Endothelial cell of umbilical vein (primary cell): ENCODE results near the gene OTOGL. TPM values are rescaled to one million over a fixed set of nuclear protein-coding genes. Genes with fewer than 3 reads are reported as not detected.

Source experiments
- BruUV-seq: library from RNA; stranded (reverse); fragments of 400-500 nt; replicated peaks from 2 replicates; lab custom pipeline; 2021; lab: Mats Ljungman, UMichigan
- CTCF ChIA-PET: fragments of 300-600, 350-600 bp; sonication (Branson Sonifier 250); formaldehyde crosslinking; loops from one replicate; lab custom pipeline; 2021; ENCODE audit warnings: antibody characterized with exemption, inconsistent platforms; lab: Charles Lee
- POLR2A ChIA-PET: fragments of 300-600, 350-600 bp; sonication (Branson Sonifier 250); formaldehyde crosslinking; loops from one replicate; lab custom pipeline; 2021; ENCODE audit warnings: antibody characterized with exemption, inconsistent platforms; lab: Charles Lee
- DNase-seq: peaks from one replicate; pipeline ENCODE4 v3.0.0-alpha.2; 2011; ENCODE audit warnings: low read depth, low spot score
- FAIRE-seq: peaks from 2 replicates; lab custom pipeline; 2011; peaks lifted over from hg19 to GRCh38; lab: Jason Lieb, UNC
- H2AFZ ChIP-seq: 2 replicates; pipeline ENCODE4 v1.6.0; 2012; ENCODE audit warnings: low read depth, low read length, control low read depth, inconsistent platforms
- H3K27ac ChIP-seq: 2 replicates; pipeline ENCODE4 v1.5.1; 2011; ENCODE audit warnings: low read depth, mild to moderate bottlenecking, control low read depth, low read length, moderate library complexity; ENCODE audit not compliant: insufficient read depth
- H3K27me3 ChIP-seq, 2 experiments: 2 replicates each; pipeline versions ENCODE4 v1.6.0 to v1.6.1; 2011; ENCODE audit warnings: low read length in 2 of 2, mixed read lengths in 1 of 2; ENCODE audit not compliant: control insufficient read depth in 2 of 2, insufficient read depth in 2 of 2
- H3K36me3 ChIP-seq, 2 experiments: 2 replicates in 1 of 2; 3 replicates in 1 of 2; pipeline ENCODE4 v1.5.1; 2011; ENCODE audit warnings: low read length in 2 of 2, mild to moderate bottlenecking in 1 of 2, moderate library complexity in 1 of 2; ENCODE audit not compliant: control insufficient read depth in 2 of 2, insufficient read depth in 2 of 2; ENCODE audit errors: extremely low read depth in 1 of 2
- H3K4me1 ChIP-seq: 3 replicates; pipeline ENCODE4 v1.5.1; 2011; ENCODE audit warnings: mild to moderate bottlenecking, low read length; ENCODE audit not compliant: control insufficient read depth, insufficient read depth; ENCODE audit errors: extremely low read depth
- H3K4me2 ChIP-seq: 2 replicates; pipeline ENCODE4 v1.6.1; 2011; ENCODE audit warnings: low read length, control low read depth, mixed read lengths; ENCODE audit not compliant: insufficient read depth
- H3K4me3 ChIP-seq, 3 experiments: fragments of 200-600 bp in 1 of 3; sonication (generic), shearing (Covaris generic) in 1 of 3; replicated peaks in 1 of 3; 2 replicates each; pipeline ENCODE4 v1.5.1; 2011 to 2016; ENCODE audit warnings: control low read depth in 3 of 3, low read length in 3 of 3, mild to moderate bottlenecking in 2 of 3, inconsistent platforms in 1 of 3, low read depth in 1 of 3, moderate library complexity in 1 of 3; ENCODE audit not compliant: insufficient read depth in 1 of 3
- H3K79me2 ChIP-seq: 2 replicates; pipeline ENCODE4 v1.6.0; 2012; ENCODE audit warnings: low read length, inconsistent platforms; ENCODE audit not compliant: control insufficient read depth, insufficient read depth
- H3K9ac ChIP-seq: replicated peaks from 2 replicates; pipeline ENCODE3; 2011; ENCODE audit warnings: low read length, control low read depth; ENCODE audit not compliant: insufficient read depth; ENCODE audit errors: extremely low read depth
- H3K9me1 ChIP-seq: replicated peaks from 3 replicates; pipeline ENCODE4 v1.6.0; 2011; ENCODE audit warnings: mild to moderate bottlenecking, low read length; ENCODE audit not compliant: control insufficient read depth, insufficient read depth; ENCODE audit errors: extremely low read depth
- H3K9me3 ChIP-seq: replicated peaks from 2 replicates; pipeline ENCODE4 v1.5.1; 2012; ENCODE audit warnings: low read length, inconsistent platforms; ENCODE audit not compliant: control insufficient read depth, insufficient read depth
- H4K20me1 ChIP-seq: replicated peaks from 2 replicates; pipeline ENCODE3; 2011; ENCODE audit warnings: mild to moderate bottlenecking, low read length; ENCODE audit not compliant: control insufficient read depth, insufficient read depth; ENCODE audit errors: extremely low read depth
- EZH2 ChIP-seq: IDR thresholded peaks from 2 replicates; pipeline ENCODE4 v1.6.1; 2012; ENCODE audit warnings: borderline replicate concordance, low read depth, mild to moderate bottlenecking, moderate library complexity, low read length, inconsistent platforms; ENCODE audit not compliant: severe bottlenecking
- FOS ChIP-seq: IDR thresholded peaks from 2 replicates; pipeline ENCODE4 v1.6.1; 2011; ENCODE audit warnings: mild to moderate bottlenecking, low read length, moderate library complexity, borderline replicate concordance; ENCODE audit not compliant: insufficient read depth
- GATA2 ChIP-seq: IDR thresholded peaks from 2 replicates; pipeline ENCODE4 v1.7.0; 2011; ENCODE audit warnings: low read depth, mild to moderate bottlenecking, moderate library complexity, mixed read lengths, low read length; ENCODE audit not compliant: insufficient read length, insufficient read depth
- JUN ChIP-seq: IDR thresholded peaks from 2 replicates; pipeline ENCODE4 v1.6.1; 2011; ENCODE audit warnings: borderline replicate concordance, low read depth; ENCODE audit not compliant: insufficient read length, insufficient read depth
- MYC ChIP-seq: IDR thresholded peaks from one replicate; pipeline ENCODE4 v1.6.1; 2011; ENCODE audit warnings: mild to moderate bottlenecking, low read depth, low read length
- POLR2A ChIP-seq: IDR thresholded peaks from 2 replicates; pipeline ENCODE4 v1.6.1; 2012; ENCODE audit warnings: low read depth, mild to moderate bottlenecking, control low read depth, low read length
- POLR2AphosphoS5 ChIP-seq: IDR thresholded peaks from 2 replicates; pipeline ENCODE4 v1.6.1; 2012; ENCODE audit warnings: low read depth, mild to moderate bottlenecking, control low read depth, low read length, moderate library complexity; ENCODE audit not compliant: insufficient read depth
- dilution Hi-C: fragments of 300-500 bp; cut with MboI; formaldehyde crosslinking; loops from one replicate; pipeline ENCODE4 v1.15.0; 2019; ENCODE audit warnings: low sequenced_read_pairs; ENCODE audit not compliant: extremely low pct_ligation_motif_present
- intact Hi-C: fragments of 100-400 bp; cut with micrococcal nuclease; formaldehyde crosslinking; loops from one replicate; pipeline ENCODE4 v1.10.0; 2022
- polyA plus RNA-seq, 4 experiments: library from polyadenylated mRNA; depleted of rRNA in 3 of 4; stranded (reverse) in 3 of 4; unstranded in 1 of 4; fragments of >200 nt; gene quantifications; 2 replicates each; pipeline versions ENCODE4 v1.2.1 to v1.2.3, GENCODE V29; 2011 to 2012; ENCODE audit warnings: missing spikeins in 1 of 4
- total RNA-seq: library from RNA; stranded (reverse); gene quantifications from 2 replicates; pipeline ENCODE4 v1.2.3, GENCODE V29; 2021
- TF ChIP-seq, protein P1 (sequence below): IDR thresholded peaks from 2 replicates; pipeline ENCODE4 v1.6.1; 2011; ENCODE audit not compliant: insufficient read depth, insufficient read length
- TF ChIP-seq, protein P2 (sequence below), 2 donors: IDR thresholded peaks; 1 replicate in 1 of 2; 2 replicates in 1 of 2; pipeline ENCODE4 v1.5.1; 2011; ENCODE audit warnings: low read length in 2 of 2, mild to moderate bottlenecking in 2 of 2, moderate library complexity in 2 of 2, control low read depth in 1 of 2, inconsistent platforms in 1 of 2, low read depth in 1 of 2; ENCODE audit not compliant: insufficient read depth in 1 of 2; ENCODE audit errors: extremely low read depth in 1 of 2

OTOGL gene
- total and polyA plus RNA-seq, 2 donors (not counting 3 experiments of a cell fraction or from before 2014, with no cell fraction given), result 1.4 to 2.0 TPM

DNA sequence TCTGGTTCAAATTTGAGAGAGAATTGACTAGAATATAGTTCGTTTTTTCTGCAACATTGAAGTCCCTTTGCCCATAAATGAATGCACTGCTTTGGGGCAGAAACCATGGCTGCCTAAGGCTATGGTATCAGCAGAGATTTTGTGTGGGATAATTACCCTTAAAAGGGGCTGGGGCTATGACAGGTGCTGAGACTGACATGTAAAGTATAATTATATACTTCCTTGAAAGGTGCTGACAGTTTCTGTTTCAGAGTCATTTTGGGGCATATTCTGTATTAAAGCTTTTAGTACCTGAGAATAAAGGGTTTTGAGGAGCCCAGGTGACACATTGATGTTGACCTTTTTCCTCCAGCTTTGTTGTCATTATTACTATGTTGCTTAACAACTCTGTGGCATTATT is 194.4 kb downstream of the OTOGL start:
- H3K4me1 ChIP-seq, result no peaks in the 10 kb centered on the region
- CTCF ChIA-PET, result interaction anchor here (1.2 to 2.2 kb wide), 2 partner anchors 10 to 99 kb away, joined by 3 to 5 read pairs; no protein-coding TSS in a partner anchor
- TF ChIP-seq, protein P1, sequence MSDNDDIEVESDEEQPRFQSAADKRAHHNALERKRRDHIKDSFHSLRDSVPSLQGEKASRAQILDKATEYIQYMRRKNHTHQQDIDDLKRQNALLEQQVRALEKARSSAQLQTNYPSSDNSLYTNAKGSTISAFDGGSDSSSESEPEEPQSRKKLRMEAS, result no peak
- TF ChIP-seq MYC (no peak), POLR2A (no peak), EZH2 (no peak), JUN (no peak), GATA2 (no peak), POLR2AphosphoS5 (no peak), FOS (no peak)
- TF ChIP-seq, protein P2, sequence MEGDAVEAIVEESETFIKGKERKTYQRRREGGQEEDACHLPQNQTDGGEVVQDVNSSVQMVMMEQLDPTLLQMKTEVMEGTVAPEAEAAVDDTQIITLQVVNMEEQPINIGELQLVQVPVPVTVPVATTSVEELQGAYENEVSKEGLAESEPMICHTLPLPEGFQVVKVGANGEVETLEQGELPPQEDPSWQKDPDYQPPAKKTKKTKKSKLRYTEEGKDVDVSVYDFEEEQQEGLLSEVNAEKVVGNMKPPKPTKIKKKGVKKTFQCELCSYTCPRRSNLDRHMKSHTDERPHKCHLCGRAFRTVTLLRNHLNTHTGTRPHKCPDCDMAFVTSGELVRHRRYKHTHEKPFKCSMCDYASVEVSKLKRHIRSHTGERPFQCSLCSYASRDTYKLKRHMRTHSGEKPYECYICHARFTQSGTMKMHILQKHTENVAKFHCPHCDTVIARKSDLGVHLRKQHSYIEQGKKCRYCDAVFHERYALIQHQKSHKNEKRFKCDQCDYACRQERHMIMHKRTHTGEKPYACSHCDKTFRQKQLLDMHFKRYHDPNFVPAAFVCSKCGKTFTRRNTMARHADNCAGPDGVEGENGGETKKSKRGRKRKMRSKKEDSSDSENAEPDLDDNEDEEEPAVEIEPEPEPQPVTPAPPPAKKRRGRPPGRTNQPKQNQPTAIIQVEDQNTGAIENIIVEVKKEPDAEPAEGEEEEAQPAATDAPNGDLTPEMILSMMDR (IDR thresholded peaks at IDR 0.05; ENCODE audit: extremely low read depth in 1 of 2, insufficient read depth in 1 of 2, low read depth in 1 of 2, low read length in 2 of 2), result no peak
- POLR2A ChIA-PET, result no interaction called here
- dilution Hi-C loops (no loop called here), intact Hi-C loops (no loop called here)
- BruUV-seq, result no TSS peak
- H3K79me2 ChIP-seq, result no peaks in the 10 kb centered on the region
- DNase-seq, result no peak
- no peak overlapping the region for H2AFZ ChIP-seq
- no peak for FAIRE-seq
- no peak overlapping the region for H3K27ac ChIP-seq
- H3K36me3 ChIP-seq, result no peaks in the 10 kb centered on the region
- no peaks in the 10 kb centered on the region for H4K20me1 ChIP-seq
- H3K9me3 ChIP-seq, result no peaks in the 10 kb centered on the region
- H3K4me2 ChIP-seq, result no peak overlapping the region
- no peak overlapping the region for H3K9ac ChIP-seq
- H3K9me1 ChIP-seq, result no peaks in the 10 kb centered on the region
- no peak overlapping the region for H3K4me3 ChIP-seq
- H3K27me3 ChIP-seq, result no peaks in the 10 kb centered on the region
